Measurements from ENCODE around the gene USP15.

DNA sequence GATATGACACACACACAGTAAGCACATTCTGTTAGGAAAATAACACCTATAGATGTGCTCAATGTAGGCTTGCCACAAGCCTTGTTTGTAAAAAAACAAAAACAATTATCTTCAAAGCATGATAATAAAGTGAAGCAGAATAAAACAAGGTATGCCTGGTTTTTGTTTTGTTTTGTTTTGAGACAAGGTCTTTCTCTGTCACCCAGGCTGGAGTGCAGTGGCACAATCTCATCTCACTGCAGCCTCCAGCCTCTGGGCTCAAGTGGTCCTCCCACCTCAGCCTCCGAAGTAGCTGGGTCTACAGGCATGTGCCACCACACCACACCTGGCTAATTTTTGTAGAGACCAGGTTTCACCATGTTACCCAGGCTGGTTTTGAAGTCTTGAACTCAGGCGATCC, 154.0 kb downstream of the USP15 start:
- TF ChIP-seq, protein P1, sequence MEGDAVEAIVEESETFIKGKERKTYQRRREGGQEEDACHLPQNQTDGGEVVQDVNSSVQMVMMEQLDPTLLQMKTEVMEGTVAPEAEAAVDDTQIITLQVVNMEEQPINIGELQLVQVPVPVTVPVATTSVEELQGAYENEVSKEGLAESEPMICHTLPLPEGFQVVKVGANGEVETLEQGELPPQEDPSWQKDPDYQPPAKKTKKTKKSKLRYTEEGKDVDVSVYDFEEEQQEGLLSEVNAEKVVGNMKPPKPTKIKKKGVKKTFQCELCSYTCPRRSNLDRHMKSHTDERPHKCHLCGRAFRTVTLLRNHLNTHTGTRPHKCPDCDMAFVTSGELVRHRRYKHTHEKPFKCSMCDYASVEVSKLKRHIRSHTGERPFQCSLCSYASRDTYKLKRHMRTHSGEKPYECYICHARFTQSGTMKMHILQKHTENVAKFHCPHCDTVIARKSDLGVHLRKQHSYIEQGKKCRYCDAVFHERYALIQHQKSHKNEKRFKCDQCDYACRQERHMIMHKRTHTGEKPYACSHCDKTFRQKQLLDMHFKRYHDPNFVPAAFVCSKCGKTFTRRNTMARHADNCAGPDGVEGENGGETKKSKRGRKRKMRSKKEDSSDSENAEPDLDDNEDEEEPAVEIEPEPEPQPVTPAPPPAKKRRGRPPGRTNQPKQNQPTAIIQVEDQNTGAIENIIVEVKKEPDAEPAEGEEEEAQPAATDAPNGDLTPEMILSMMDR (IDR thresholded peaks at IDR 0.05) = no peak
- no peak for TF ChIP-seq POLR2A (IDR thresholded peaks at IDR 0.05)

Measured in lower leg skin (tissue), 3 donors.